Activated CD4-positive, alpha-beta T cell treated with anti-CD3 and anti-CD28 coated beads, Interleukin-2, amount 50 U/mL, for 24 hours (primary cell): Measurements from ENCODE around the gene ANKMY1.

ENCODE experiments used
- DNase-seq, 2 donors: peaks; one replicate each; pipeline ENCODE4 v3.0.0-alpha.2; 2020; ENCODE audit warnings: low read depth in 1 of 2, low spot score in 1 of 2

ANKMY1 gene

DNA sequence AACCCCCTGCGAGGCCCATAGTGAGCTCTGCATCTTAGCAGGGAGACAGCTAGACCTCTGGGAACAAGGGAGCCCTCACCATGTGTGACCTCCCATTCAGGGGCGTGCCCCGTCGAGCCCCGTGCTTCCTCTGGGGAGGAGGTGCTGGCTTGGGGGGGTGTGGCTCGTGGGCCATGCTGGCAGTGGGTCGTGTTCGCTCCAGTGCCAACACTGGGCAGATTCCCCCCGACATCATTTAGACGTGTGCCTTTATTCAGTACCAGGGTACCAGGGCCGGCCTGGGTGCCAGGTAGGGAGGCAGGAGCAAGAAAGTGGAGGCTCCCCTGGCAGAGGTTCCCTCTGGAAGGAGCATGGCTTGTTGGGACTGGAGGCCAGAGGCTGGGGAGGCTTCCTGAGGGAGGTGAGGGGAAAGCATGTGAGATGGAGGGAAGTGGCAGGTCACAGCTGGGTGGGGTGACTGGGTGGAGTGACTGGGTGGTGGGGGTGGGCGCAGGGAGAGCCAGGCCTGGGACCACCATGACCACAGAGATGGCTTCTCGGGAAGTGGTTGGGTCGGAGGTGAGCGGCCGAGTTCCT, 107.2 kb downstream of the ANKMY1 start:
- no peak for DNase-seq

DNA sequence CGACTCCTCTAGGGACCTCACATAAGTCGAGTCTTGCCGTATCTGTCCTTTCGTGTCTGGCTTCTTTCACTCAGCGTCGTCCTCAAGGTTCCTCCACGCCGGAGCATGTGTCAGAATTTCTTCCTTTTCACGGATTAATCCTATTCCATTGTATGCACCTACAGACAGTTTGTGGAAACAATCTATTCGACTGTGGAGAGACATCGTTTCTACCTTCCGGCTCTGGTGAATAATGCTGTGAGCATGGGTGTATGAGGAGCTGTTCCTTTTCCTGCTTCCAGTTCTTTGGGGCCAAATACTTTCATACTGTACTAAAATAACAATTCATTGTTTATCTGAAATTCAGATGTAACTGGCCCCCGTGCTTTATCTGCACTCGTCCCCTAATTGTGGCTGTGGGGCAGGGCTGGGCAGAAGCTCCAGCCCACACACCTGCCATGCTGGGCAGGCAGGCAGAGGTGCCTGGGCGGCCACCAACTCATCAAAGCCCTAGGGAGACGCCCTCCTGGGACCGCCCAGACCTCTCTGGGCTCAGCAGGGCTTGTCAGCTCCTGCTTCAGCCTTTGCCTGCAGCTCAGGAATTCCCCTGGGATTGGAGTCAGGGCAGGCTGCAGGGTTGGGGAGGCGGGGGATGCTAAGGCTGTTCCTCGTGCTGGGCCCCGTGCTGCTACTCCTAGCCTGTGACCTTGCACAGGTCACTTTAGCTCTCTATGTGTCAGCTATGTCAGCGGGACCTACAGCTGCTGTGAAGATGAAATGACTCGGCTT, 107.8 kb downstream of the ANKMY1 start:
- no peak for DNase-seq

DNA sequence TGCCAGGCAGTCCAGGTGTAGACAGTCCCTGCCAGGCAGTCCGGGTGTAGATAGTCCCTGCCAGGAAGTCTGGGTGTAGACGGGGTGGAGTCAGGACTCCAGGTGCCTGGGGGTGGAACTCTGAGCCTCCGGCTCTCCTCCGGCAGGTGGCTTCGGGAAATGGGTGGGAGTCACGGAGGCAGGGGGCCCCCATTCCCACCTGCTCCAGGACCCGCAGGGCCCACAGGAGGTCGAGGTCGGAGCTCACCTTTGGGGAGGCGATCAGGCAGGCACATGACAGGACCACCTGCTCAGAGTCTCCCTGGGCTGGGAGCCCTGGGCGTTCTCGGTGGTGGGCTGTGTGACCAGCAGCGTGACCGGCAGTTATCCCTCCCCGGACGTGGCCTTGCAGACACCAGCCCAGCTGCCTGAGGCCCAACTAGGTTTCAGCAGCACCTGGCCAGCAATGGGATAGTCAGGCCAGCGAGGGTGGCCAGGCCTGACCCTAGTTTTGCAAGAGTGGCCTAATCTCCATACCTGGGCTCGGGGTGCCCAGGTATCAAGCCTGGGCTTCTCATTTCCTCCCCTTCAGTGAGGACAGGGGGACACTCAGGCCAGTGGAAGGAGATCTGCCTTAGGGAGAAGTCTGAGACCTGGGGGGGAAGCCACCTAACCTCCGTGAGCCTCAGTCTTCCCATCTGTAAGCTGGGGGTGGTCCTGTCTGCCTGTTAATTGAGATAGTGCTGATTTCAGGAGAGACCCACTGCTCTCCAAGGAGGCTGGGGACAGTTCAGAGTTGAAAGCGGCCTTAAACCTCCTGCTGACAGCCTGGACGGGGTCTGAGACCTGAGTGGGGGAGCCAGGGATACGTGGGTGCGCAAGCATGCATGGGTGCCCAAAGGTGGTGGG, 109.2 kb downstream of the ANKMY1 start:
- DNase-seq, result no peak

DNA sequence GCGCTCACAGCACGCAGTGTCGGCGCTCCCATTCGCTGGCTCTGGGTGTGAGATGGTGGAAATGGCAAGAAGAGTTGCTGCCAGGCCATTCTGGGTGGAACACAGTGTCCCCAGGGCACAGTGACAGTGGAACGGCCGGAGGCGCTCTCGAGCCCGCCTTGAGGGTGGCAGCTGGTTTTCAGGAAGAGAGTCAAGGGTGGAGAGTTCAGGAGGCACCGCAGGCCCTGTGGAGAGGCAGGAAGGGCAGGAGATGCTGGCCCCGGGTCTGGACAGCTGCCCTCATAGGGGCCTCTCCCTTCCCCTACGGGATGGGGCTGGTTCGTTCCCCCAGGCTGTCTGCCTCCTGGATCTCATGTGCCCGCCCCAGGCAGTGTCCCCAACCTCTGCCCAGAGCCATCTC, 109.9 kb downstream of the ANKMY1 start:
- DNase-seq, result no peak

DNA sequence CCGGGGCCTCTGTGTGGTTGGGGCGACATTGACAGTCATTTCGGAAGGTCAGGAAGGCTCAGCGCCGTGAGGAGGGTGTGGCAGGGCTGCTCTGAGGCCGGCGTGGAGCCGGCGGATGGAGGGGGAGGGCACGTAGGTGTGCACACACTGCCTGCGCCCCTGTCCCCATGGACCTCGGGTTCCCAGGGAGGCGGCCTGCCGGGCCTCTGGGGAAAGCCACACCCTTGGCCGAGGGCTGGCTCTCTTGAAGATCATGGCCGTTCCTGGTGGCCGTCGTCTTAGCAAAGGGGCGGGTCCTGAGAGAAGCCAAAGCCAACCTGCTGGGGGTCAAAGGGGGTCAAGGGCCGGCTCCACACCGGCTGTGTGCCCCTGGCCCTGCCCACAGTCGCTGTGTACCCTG, 110.5 kb downstream of the ANKMY1 start:
- no peak for DNase-seq

DNA sequence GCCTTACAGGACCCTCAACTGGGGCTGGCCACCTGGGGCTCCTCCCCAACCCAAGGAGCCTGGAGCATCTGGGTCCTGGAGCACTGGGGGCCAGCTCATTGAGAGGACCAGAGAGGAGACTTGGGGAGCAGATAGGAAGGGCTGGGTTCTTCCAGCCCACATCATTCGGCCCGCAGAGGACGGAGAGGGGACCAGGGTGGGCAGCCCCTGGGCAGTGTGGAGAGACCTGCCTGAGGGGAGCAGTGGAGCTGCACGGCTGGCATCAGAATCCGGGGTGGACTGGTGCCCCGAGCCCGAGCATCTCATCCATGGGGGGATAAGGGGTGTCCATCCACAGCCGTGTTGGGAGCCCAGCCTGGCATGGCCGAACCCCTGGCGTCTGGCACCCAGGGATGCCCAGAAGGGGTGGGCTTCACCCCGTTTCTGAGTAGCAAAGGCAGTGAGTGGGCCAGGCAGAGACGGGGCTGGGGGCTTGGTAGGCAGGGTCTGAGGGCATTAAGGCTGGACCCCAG, 111.1 kb downstream of the ANKMY1 start:
- DNase-seq, result no peak

DNA sequence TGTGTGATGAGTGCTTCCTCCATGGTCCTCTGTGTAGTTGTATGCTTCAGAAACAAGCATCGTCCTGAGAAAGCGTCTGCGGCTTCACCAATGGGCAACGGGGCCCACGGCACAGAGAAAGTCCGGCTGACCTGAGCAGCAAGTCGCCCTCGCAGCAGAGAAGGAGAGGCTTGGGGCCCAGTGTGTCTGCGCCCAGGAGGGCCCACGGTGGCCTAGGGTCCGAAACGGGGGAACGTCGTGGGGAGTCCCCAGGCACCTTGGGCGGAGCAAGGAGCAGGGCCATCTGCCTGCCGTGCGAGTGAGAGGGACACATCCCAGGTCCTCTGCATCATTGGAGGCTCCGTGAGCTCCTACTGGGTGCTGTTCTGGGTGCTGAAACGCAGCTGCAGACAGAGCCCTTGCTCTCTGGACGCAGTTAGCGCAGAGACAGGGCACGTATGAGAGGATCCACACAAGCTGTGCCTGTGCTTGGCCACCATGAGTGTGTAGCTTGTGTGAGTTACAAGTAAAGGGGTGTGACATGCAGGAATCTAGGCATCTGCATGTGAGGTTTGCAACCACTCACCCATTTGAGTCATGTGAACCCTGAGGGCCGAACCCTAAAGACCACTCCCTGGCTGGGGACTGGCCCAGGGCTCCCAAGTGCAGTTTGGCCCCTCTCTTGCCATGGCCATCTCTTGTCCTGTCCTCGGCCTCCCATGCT, 111.7 kb downstream of the ANKMY1 start:
- no peak for DNase-seq

DNA sequence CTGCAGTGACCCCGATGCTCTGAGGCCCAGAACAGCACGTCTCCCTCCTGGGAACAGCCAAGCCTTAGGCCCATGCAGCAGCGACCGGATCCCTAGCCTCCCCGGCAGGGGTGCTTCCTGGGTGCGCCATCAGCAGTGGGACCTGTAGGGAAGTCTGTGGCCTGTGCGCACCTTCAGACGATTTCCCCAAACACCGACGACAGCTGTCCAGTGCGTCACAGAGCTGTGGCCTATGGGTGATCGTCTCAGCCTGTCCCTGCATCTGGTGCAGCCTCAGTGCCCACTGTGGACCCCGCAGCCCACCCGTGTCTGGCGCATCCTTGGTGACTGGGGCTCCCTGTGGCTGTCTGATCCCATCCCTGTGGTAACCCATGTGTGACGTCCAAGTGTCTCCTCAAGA, 113.3 kb downstream of the ANKMY1 start:
- DNase-seq, result no peak

DNA sequence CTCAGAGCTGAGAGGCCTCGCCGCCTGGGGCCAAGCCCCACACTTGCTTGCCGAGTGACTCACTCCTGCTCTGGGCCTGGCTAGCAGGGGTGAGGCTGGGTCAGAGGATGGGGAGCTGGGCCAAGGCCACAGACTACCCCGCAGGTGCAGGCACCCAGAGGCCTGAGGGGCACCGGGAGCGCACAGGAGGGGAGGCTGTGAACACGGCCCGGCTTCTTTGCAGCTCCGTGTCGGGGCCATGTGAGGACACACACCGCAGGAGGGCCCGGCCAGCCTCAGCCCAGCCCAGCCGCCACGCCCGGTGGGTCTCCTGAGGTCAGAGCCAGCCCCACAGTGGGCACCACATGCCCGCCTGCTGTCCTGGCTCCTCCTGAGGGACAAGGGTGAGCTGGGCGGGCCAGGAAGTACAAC, 113.9 kb downstream of the ANKMY1 start:
- no peak for DNase-seq

DNA sequence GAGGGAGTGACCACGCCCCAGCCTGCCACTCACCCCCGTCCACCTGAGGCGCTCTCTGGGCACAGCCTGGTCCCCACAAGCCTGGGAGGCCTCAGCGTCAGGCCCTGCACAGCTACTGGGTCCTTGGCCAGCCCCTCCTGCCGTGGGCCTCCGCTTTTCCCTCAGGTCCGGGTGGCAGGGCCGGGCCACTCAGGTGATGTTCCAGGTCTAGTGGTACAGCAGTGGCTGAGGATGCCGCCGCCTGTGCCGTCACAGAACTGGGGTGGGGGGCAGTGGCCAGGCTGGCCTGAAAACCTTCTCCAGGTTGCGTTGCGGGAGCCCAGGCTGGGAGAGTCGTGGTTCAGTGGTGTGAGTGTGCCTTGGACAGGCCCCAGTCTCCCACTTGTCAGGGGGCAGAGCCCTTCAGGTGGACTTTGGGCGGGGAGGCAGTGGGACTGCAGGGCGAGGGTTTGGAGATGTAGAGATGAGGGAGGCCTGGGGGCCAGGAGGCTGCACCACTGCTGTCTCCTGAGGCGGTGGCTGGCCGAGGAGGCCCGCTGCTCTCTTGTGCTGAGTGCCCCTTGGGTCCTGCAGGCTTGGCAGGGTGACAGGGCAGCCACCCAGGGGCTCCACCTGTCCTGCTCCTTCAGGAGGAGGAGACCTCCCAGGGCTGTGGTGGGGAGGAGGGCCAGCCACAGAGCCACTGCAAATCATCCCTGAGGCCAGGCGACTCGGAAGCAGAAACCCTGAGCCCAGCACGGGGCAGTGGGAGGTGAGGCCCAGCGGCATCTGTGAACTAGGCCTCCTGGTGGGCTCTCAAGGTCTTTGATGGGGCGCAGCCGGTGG, 114.7 kb downstream of the ANKMY1 start:
- no peak for DNase-seq

DNA sequence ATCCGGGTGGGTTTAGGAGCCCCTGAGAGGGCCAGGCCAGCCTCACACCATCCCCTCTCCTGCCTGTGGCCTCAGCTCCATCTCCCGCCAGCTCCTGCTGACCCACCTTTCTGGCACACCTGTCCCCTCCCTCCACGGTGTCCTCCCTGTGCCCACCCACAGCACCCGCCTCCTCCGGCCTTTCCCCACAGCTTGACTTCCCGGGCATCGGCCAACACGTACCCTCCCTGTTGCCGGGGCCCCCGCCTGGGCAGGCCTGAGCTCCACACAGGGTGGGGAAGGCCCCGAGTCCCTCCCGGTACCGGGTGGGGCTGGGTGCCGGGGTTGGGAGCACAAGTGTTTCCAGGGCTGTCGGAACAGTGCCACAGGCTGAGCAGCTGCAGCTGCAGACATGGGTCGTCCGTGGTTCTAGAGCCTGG, 115.8 kb downstream of the ANKMY1 start:
- no peak for DNase-seq

DNA sequence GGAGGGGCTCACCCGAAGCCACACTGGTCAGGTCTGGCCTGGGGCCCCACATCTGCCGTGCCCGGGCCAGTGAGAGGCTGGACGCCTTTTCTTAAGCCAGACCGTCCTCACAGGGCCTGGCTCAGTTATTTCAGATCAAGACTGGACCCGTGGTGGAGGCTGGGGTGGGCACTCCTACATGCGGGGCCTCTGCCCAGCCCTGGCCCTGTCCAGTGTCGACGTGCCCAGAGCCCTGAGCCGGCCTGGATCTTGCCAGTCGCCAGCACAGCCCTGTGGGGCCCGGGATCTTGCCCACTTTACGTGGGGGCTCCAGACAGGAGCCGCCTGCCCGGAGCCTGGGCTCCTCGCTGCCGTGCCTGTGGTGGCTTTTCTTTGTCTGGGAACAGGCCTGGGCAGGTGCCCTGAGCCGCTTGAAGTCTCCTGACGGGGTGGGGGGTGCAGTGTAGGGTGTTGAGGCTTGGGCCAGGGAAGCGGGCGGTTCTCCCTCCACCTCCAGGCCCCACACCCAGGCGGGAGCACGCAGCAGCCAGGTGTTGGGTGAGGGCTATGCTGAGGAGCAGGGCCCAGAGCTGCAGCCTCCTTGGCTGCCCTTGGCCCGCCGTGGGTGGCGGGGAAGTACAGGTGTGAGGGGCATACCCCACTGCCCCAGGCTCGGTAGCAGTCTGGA, 116.3 kb downstream of the ANKMY1 start:
- DNase-seq, result no peak

DNA sequence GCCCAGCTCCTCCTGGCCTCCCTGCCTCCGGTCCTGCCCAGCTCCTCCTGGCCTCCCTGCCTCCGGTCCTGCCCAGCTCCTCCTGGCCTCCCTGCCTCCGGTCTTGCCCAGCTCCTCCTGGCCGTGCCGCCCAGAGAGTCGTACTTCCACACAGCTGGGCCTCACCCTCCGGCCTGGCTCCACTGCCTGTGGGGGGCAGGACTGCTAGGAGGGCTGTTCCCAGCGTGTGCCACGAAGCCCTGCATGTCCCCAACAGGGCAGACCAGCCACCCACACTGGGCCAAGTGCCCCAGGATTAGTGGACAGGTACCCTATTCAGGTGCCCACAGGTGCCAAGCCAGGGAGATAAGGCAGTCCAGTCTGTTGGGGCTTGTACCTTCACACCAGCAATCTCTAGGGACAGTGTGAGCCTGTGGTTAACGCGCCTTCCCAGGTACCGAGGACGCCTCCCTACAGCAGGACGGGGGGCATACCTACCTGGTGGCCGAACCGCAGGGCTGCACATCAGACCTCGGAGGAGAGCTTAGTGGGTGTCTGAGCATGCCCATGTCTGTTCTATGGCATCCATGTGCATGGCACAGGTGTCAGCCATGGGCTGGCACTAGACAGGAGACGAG, 117.0 kb downstream of the ANKMY1 start:
- no peak for DNase-seq

DNA sequence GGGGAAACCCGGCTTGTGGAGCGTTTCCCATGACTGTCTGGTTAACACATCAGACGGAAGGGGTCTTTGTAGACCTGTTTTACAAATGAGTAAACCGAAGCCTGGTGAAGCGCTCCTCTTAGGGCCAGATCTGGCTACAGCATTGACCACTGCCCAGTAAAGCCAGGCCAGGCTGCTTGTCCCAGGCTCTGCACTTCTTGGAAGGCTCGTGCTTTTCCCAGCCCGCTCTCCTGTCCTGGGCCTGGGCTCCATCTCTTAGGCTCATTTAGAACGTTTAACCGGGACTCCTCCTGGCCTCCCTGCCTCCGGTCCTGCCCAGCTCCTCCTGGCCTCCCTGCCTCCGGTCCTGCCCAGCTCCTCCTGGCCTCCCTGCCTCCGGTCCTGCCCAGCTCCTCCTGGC, 117.5 kb downstream of the ANKMY1 start:
- no peak for DNase-seq

DNA sequence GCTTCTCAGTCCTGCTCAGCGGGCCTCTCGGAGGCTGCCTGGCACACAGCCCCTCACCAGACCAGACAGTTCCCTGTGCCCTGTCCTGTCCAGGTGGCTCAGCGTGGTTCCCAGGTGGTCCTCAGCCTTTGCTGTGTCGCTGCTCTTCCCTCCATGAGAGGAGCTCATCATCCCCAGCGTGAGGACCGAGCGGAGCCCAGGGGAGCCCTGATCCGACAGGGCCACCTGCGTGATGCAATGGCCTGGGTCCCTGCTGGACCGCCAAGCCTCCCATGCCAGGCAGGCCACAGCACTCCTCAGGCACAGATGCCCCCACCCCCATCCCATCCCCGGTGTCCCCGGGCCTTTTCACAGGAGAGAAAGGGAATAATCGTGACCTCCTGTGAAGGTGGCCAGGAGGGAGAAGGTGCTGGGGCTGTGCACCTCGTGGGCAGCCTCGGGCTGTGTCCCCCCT, 118.1 kb downstream of the ANKMY1 start:
- no peak for DNase-seq

DNA sequence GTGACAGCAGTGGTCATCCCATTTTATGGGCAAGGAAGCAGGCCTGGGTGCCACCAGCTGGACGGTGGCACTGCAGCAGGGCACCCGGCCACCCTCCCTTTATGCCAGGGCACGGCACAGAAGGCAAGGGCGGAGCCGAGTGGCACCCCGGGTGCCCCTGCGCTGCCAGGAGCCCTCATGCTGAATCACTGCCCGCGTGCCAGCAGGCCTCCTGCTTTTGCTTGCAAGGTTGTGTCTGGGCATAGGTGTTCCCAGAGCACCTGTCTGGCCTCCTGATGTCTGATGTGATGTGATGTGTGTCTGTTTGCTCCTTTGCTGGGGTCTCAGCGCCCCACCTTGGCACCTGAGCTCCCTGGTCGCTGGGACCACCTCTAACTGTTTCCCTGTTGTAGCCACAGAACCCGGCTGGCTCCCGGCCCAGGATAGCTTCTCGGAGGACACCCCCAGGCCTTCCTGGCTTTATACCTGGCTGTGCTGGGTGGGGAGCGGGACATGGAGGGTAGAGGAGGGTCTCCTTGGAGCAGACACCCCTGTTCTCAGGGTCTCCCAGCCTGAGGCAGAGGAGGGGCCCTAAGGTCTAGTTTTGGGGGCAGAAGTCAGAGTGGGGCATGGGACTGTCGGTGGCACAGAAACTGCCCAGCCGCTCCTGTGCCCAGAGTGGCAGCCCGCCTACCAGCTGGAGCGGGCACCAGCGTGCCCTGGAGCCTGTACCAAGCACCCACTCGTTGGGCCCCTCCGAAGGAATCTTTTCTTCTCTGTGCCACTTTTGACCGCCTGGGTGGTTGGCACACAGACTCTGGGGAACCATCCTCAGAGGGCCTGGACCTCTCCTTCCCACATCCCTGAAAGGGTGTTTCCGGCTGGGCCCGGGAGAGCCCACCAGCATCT, 118.7 kb downstream of the ANKMY1 start:
- no peak for DNase-seq

DNA sequence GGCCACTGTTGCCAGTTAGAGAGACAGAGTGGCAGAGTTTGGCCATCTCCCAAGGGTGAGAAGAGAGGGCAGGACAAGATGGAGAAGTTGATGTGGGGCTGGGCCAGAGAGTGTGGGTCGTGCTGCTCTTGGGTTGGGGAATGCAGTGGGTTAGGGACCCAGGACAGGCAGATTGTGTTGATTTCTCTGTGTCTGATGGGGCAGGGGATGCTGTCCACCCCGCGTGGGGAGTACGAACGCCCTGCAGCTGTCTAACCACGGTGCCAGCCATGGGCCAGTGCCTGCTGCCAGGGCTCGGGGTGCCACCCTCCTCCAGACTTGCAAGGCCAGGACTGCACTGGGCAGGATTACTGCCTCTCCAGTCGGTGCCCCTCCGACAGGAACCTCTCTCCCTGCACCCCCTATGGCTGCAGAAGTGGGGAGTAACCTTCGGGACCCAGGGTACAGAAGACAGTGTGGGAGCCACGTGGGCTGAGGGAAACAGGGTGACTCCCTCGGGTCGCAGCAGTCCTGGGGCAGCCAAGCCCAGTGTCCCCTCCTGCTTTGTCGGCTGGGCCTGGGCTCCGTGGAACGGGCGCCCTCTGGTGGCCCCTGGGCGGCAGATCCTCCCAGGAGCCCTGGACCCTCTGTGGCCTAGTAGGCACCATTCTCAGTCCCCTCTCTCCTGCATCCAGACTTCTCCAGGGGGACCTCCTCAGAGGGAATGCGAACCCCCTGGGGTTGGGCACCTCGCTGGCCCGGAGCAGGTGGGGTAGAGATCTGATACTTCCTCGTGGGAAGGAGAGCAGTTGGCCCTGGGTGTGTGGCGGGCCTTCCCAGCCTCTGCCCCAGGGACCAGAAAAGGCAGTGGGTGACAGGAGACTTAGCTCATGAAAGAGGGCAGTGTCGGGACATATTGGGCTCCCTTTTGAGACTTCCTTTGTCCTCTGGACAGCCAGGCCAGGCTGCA, 119.7 kb downstream of the ANKMY1 start:
- peak; percentile 46 to 51 for DNase-seq
